Measurements from ENCODE around the gene ZNF813.

GRCh38 chr19:53531457-53531856 is 63.9 kb downstream of the ZNF813 start:
- no peak for TF ChIP-seq CTCF (IDR thresholded peaks at IDR 0.05)
- no peak for TF ChIP-seq TCF7L2 (IDR thresholded peaks at IDR 0.05; ENCODE audit: low read depth, low read length)

Data from Panc1 (cell line).